GM18520 (cell line): ENCODE results near the gene STRA8.
"Not testable (repeated sequence)": the region's sequence is repeated elsewhere in the genome, so short reads cannot be mapped to it uniquely, and the experiment has no call there.

Experiments used
- ATAC-seq: cut with Tn5 transposase; IDR thresholded peaks from one replicate; pipeline ENCODE4 v1.9.1; 2021; ENCODE audit not compliant: unreplicated experiment

Gene STRA8

DNA sequence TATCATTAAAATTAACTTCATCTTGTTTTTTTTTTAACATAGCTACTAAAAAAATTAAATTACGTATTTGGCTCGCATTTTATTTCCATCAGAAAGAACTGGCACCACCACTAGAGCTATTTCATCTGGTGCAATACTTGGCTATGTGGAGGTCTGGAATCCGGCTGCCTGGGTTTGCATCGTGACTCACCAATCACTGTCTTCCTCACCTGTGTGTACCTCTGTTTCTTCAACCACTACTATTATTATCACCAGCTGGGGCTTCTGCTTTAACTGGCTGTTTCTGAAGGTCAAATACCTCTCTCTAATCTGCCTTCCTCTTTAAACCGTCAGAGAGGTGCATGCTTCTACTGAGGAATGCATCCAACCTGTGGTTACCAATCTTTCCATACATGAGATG, 28.8 kb upstream of the STRA8 start:
- no peak for ATAC-seq

DNA sequence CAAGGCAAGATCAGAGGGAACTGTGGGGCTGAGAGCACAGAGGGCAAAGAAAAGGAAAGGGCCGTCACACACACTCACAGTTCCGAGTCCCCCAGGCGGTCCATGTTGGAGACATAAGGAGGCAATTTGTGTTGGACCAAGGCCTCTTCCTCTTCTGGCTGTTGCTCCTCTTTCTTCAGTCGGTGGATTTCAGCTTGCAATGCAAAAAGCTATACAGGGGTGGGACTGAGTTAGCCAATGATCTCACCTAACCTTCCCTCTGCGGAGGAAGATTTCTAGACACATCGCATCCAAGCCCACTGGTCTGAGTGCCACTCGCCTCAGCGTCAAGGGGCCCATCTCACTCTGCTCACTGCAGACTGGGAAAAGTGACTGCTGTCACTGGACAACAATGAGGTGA, 27.8 kb upstream of the STRA8 start:
- no peak for ATAC-seq

DNA sequence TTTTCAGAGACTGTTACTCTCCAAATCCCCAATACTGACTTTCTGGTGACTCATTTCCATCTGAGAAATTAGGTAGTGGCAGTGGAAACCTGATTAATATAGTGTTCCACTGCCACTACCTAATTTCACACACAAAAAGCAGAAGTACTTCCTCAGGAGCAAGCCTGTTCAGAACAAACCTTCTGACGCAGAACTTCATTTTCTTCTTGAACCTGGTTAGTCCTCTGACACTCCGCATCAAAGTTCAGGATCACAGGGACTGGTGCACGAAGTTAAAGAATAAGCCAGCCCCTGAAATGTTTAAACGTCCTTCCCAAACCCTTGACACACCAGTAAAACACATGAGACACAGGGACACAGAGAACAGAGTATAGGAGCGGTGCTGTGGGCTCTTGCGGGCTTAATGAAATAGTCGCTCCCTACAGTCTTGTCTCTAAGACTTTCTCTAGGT, 26.7 kb upstream of the STRA8 start:
- ATAC-seq: peak; percentile 30

DNA sequence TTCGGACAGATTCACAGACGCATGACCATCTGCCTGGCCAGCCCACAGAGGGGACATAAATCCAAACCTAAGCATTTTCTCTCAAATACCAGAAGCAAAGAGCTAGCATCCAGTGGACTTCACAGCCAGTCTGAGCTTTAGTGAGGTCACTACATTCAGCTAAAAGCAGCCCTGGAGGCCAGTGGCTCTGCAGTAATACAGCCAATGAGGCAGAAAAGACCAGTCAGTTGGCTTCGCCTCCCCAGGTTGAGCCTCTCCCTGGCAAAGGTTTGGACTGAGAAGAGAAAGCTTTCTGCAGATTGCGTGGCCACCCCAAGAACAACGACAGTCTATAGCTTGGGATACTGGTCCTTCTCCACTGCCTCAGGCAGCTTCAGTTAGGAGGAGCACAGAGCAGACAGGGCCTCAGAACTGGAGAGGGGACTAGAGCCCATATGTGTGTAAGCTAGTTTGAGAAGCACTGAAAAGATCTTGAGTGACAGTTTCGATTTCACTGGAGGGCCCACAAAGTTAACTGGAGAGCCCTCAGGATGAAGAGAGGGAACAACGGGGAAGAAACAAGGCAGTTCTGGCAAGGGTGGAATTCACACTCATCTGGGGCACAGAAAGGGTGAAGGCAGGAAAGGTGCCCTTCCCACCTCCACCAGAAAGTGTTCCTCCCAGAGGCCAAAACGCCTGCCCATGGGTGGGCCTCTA, 26.1 kb upstream of the STRA8 start:
- no peak for ATAC-seq

DNA sequence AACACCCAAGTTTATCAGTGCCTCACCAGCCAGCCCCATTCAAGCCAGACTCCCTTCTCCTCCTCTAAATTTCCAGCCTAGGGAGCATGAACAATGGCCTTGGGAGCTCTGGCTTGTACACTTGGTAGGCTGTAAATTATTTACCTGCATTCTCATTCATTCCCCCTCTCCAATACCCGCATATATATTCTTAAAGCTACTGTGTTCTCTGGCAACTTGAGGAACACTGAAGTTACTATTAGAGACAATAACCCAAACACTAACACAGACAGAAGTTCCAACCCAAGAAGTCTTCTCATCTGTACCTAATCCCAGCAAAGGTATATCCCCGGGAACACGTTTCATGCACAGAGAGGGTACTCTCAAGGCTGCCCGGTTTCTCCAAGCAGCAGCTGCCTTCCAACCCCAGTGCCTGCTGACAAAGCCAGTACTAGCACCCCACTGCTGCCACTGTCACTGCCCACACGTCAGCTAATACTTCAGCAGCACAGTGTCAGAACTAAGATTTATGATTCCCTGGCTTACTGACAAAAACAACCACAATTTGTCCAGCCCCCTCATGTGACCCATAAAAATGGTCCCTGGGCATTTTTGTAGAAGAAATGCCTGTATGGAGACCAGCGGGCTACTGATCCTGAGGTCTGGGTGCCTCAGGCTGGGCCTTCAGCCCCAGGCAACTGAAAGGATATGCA, 25.4 kb upstream of the STRA8 start:
- no peak for ATAC-seq

DNA sequence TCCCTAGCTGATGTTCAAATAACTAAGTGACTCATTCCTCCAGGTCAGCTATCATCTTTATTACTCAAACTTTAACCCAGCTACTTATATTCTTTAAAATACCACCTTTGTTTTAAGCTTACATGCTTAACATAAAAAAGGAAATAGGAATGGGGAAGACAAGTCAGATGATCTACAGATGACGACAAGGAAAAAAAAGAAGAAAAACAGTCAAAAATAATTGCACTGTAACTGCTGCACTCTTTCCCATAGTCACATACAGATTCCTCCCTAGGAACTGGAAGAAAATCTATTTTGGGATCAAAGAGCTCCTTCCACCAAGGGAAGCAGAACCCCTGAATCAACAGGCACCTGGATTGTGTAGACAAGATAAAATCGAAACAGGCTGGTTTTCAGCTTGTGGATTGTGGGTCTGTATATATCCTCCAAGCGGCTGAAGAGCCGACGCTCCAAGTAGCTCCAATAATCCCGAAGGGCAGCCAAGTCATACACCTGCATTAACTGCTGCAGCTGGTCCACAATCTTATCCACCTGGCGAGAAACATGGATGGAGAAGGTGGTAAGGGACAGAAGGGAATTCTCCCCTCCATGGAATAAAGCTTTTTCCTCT, 24.3 kb upstream of the STRA8 start:
- ATAC-seq: no peak

DNA sequence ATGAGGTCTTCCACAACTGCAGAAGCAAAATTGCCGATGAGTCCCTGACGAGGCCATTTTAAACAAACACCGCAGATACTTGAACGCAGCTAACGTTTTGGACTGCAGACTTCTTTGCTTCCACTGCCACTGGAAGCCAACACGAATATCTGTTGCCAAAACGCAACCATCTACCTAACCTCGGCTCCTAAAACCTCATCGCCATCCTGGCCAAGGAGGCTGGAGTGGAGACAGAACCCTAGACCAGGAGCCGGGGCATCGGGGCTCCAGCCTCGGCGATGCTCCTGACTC, 22.8 kb upstream of the STRA8 start:
- no peak for ATAC-seq

DNA sequence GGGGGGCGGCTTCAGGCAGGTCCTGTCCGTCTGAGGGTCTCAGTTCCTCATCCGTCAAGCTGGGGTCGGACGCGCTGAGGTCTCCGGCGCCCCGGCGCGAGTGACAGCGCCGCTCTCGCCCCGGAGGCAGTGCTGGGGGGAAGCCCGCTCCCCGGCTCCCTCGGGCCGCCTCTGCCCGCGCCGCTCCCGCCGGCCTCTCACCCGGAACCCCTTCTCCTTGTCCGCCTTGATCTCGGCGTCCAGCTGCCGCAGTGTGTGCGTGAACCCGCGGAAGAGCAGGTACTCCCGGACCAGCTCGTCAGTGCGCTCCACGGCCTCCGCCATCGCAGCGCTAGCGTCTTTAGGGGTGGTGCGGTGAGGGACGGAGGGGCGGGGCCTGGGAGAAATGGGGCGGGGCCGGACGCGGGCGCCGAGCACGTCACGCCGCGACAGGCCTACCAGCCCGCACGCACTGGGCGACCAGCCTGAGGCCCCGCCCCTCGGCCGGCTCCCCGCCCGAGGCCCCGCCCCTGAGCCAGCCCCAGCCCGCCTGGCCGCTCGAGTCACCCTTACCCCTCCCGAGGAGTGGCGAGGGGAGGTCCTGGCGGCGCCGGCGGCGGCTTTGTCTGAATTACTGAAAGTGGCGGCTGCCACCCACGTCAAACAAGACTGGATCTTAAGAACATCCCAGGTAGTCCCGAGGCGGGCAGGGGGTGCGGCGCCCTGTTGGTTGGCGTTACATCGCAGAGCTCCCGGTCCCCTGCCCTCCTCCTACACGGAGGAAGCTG, 22.3 kb upstream of the STRA8 start, which contains the start of gene WDR91:
Gene WDR91 (minus strand): TSS at position 348 of the 767 bp plus-strand sequence. CDS start 24 bp downstream, at position 324.
- ATAC-seq: peak; percentile 67

DNA sequence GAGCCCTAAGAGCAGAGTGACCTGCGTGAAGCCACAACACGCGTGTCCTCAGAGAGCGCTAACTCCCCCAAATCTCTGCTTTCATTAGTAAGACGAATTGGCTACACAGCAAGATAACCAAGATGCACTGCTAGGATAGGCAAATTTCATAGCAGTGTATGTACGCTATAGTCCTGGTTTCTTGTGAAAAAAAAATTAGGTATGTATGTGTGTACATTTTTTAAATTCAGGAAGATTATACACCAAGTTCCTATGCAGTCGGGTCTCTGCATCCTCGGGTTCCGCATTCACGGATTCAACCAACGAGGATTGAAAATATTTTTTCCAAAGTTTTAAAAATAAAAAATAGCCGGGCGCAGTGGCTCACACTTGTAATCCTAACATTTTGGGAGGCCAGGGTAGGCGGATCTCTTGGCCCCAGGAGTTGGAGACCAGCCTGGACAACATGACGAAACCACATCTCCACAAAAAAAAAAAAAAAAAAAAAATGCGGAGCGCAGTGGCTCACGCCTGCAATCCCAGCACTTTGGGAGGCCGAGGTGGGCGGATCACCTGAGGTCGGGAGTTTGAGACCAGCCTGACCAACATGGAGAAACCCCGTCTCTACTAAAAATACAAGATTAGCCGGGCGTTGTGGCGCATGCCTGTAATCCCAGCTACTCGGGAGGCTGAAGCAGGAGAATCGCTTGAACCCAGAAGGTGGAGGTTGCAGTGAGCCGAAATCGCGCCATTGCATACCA, 21.5 kb upstream of the STRA8 start:
- ATAC-seq: not testable (repeated sequence)

DNA sequence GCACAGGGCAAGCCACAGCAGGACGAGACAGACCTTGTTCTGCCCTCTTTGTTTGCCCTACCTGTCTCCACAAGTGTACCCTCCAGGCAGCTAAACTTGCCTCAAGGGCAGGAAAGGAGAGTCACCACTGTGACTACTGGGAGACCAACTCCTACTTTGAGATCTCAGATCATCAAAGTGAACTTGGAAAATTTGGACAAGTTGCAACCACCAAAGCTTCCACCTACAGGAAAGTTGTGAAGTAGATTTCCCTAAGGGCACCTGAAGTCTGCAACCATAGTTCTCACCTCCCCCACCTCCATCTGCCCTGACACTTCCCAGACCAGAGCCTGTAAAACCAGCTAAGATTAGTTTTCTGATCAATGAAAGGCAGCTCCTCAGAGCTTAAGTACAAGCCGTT, 19.8 kb upstream of the STRA8 start:
- no peak for ATAC-seq

DNA sequence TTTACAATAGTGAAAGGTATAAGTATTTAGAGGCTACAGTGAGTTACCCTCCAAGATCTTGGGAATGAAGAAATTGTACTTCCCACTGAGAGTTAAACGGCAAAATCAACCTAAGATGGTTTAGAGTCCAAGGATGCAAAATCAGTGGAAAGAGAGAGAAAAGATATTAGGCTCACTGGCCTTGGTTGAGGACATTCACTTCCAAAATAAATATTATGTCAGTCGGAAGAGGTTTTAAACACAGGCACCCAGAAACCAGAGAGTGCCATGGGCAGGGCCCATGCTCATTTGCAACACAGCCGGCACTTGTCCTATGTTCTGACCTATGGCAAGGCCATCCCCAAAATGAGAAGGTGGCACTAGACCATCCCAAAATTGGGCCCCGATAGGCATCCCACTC, 18.5 kb upstream of the STRA8 start:
- no peak for ATAC-seq

DNA sequence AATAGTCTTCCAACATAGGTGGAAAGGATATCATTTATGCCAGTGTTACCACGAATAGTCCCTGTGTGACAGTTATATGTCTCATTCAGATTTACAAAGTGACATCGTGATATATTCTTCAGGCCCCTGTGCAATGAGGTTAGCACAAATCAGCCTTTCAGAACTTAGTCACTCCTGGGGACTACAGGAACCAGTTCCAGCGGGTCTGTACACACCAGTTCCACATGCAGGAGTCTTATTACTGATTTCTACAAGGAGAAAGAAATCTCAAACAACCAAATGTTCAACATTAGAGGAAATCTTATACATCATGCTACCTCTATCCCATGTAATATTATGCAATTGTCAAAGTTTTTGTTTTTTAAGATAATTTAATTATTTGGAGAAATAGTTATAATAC, 17.9 kb upstream of the STRA8 start:
- no peak for ATAC-seq

DNA sequence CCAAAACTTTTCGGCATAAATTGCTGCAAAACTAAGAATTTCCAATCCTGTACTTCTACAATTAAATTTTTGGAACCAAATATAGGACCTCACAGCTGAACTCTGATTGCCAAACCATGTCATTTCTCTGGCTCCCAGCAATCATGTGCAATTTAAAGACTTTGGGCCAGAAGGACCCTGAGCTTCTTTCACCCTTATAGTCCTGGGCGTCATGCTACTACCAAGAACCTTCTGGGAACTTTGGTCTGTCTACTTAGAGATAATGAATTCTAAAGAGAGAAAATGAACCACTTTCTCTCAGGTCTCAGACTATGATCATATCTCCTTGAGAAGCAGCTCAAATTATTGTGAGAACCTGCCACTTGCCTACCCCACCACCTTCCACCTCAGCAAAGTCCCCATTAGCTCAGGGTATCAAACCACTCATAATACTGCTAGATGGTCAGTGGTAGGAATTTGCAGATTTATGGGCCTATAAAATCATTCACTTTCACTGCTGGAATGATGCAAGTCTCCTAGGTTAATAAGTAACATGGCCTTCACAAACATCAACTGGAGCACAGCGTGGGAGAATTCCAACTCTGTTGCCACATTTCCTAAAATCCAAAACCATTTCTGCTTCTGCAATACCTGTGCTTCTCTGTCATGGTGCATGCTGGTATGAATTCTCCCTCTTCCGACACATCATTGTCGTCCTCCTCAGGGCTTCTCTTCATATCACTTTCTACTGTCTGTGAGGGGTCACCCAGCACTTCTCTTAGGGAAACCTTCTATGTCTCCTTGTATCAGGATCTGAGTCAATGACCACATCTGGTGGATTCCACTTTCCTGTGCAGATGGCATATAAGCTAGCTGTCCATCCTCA, 15.8 kb upstream of the STRA8 start:
- no peak for ATAC-seq

DNA sequence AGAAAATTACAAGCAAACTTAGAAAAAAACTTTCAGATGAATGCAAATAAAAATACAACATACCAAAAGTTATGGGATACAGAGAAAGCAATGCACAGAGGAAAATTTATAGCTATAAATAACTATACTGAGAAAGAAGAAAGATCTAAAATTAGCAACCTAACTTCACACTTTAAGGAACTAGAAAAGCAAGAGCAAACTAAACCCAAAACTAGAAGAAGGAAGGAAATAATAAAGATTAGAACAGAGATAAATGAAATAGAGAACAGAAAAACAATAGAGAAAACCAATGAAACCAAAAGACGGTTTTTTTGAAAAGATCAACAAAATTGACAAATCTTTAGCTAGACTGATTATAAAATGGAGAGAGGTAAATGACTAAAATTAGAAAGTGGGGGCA, 9.6 kb upstream of the STRA8 start:
- ATAC-seq: no peak

DNA sequence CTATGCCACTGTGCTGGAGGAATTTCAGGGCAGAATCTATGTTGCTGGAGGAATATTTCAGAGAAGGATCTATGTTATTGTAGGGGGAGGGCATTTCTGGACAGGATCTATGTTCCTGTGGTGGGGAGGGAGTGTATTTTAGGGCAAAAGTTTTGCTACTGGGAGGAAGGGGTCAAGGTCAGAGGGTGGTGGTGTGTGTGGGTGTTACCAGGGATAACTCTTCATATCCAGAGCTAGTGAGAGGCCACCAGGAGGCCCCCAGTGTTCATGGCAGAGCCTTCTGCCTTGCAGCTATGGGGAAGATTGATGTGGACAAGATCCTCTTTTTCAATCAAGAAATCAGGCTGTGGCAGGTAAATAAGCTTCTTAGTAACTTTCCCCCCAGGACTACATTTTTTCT, 2.0 kb upstream of the STRA8 start:
- ATAC-seq: no peak

DNA sequence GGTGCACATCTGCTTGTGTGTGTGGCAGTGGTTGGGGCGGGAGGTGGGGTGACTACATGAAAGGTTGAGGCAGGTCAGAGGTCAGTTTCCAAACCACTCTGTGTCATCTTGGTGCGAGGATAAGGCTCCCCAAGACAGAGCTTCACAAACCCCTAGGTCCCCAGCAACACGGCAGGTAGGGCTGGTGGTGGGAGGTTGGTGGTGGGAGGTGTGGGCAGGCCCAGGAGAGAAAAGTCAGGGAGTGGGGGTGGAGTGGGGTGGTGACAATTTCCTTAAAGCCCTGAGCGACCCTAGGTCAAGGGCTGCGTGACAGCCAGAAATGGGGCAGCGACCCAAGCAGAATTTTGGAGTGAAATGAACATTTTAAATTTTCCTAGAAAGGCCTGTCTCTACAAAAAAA, 1.6 kb upstream of the STRA8 start:
- ATAC-seq: no peak

DNA sequence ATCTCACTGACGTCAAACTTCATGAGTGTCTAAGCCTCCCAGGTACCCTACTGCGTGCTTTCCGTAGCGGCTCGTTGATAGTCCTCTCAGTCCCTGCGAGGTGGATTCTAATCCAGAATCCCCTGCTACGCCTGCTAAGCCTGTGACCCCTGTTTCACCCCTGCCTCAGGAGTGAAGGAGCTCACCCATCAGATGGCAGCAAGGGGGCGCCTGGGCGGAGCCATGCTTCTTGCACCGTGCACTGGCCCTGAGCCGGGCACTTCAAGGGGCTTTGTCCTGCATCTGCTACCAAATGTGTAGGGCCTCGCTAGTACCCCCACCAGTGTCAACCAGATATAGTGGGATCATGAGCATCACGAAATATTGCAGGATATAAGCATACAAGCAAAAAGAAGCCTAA, 918 bp upstream of the STRA8 start:
- ATAC-seq: no peak

DNA sequence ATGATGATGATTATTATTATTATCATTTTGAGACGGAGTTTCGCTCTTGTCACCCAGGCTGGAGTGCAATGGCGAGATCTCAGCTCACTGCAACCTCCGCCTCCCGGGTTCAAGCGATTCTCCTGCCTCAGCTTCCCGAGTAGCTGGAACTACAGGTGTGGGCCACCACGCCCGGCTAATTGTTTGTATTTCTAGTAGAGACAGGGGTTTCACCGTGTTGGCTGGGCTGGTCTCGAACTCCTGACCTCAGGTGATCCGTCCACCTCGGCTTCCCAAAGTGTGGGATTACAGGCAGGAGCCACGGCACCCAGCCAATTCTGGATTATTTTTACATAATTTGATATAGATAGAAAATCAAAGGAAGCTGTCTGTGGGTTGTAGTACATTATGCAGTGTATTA, 457 bp downstream of the STRA8 start:
- not testable (repeated sequence) for ATAC-seq

DNA sequence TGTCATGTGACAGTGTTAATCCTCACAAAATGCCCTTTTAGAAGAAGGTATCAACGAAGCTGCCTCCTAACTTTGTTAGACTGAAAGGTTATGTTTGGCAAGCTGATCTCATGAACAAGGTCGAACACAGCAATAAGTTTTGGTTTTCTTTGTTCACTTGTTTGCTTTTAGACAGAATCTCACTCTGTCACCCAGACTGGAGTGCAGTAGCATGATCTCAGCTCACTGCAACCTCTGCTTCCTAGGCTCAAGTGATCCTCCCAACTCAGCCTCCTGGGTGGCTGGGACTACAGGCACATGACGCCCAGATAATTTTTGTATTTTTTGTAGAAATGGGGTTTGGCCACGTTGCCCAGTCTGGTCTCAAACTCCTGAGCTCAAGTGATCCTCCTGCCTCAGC, 1.1 kb downstream of the STRA8 start:
- no peak for ATAC-seq

DNA sequence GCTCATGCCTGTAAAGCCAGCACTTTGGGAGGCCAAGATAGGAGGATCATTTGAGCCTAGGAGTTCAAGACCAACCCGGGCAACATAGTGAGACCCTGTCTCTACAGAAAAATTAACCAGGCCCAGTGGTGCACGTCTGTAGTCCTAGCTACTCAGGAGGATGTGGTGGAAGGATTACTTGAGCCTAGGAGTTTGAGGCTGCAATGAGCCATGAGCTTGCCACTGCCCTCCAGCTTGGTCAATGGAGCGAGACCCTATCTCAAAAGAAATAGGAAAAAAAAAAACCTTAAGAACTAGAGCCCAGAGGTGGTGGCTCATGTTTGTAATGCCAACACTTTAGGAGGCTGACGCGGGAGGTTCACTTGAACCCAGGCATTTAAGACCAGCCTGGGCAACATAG, 2.2 kb downstream of the STRA8 start:
- ATAC-seq: no peak
